Measurements from ENCODE around the gene MAF.

MAF gene

DNA sequence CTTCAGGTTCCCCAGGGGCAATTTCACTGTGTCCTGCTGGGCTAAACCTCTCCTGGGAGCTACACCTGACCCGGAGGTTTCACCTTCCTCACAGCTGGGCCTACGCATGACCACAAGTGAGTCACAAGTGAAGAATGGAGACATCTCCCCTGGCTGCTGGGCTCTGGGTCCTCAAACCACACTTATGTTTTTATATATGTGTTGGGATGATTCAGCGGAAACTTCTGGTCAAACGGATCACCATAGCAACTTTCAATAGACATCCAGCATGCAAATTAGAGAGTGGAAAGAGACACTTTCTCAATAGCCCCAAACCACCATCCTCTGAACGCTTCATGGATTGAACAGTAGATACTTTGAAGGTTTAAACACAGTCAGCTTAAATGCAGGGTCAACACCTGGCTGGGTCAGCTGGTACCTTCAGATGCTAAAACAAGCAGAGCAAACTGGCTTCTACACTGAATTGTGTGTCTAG lies 28.0 kb upstream of the MAF start:
- no peaks in the 10 kb centered on the region for H3K36me3 Mint-ChIP-seq (ENCODE audit: insufficient read depth)
- H3K27ac Mint-ChIP-seq = peak overlapping the region; percentile 28 to 88
- peak in 2 of 3 experiments; percentile 3 to 5 for DNase-seq
- peak overlapping the region; percentile 9 to 46 for H3K4me3 Mint-ChIP-seq
- H3K9me3 Mint-ChIP-seq = no peaks in the 10 kb centered on the region
- ATAC-seq (replicated peaks) = peak; percentile 88
- H3K4me1 Mint-ChIP-seq (ENCODE audit: low read depth in 2 of 2) = peaks cover 18 to 27% of the 10 kb centered on the region in 2 donors
- H3K27me3 Mint-ChIP-seq = peaks cover 8 to 17% of the 10 kb centered on the region in 2 donors

DNA sequence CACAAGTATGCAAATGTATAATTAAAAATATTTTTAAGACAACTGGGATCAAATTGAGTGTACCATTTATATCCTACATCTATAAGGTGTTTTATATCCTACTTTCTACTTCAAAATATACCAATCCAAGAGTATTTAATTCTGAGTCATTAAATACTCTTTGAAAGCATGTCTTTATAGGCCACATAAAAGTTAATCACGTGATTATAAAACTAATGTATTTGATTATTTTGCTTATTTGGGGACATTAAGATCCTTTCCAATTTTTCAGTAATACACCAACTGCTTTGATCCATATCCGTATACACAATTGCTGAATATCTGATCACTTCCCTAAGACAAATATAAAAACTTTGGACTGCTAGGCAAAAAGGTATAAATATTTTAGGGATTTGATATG lies 26.6 kb upstream of the MAF start:
- H3K4me3 Mint-ChIP-seq = no peak overlapping the region
- DNase-seq (no peak), ATAC-seq (replicated peaks) (no peak)
- no peaks in the 10 kb centered on the region for H3K9me3 Mint-ChIP-seq
- H3K36me3 Mint-ChIP-seq (ENCODE audit: insufficient read depth) = no peaks in the 10 kb centered on the region
- H3K27ac Mint-ChIP-seq = no peak overlapping the region
- peaks cover 8 to 16% of the 10 kb centered on the region in 2 donors for H3K27me3 Mint-ChIP-seq
- peaks cover 16 to 20% of the 10 kb centered on the region in 2 donors for H3K4me1 Mint-ChIP-seq (ENCODE audit: low read depth in 2 of 2)

DNA sequence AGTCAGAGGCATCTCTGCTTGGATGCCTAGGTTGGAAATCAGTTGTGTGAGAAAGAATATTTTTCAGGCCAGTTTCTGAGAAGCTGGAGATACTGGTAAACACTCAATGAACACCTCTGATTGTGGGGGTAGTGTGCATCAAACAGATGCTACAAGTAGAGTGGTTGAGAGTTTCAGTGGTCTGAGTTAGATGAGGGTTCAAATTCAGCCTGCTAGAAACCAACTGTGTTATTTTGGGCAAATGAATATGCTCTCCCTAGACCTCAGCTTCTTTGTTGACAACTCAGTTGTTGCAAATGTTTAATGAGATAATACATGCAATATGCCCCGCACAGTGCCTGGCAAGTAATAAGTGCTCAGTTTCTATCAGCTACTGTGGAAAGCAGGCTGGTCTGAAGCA lies 25.2 kb upstream of the MAF start:
- H3K4me3 Mint-ChIP-seq = no peak overlapping the region
- H3K27me3 Mint-ChIP-seq = peaks cover 8 to 16% of the 10 kb centered on the region in 2 donors
- H3K36me3 Mint-ChIP-seq (ENCODE audit: insufficient read depth) = no peaks in the 10 kb centered on the region
- no peak overlapping the region for H3K27ac Mint-ChIP-seq
- ATAC-seq (replicated peaks) (no peak), DNase-seq (no peak)
- peaks cover 14 to 17% of the 10 kb centered on the region in 2 donors for H3K4me1 Mint-ChIP-seq (ENCODE audit: low read depth in 2 of 2)
- no peaks in the 10 kb centered on the region for H3K9me3 Mint-ChIP-seq

DNA sequence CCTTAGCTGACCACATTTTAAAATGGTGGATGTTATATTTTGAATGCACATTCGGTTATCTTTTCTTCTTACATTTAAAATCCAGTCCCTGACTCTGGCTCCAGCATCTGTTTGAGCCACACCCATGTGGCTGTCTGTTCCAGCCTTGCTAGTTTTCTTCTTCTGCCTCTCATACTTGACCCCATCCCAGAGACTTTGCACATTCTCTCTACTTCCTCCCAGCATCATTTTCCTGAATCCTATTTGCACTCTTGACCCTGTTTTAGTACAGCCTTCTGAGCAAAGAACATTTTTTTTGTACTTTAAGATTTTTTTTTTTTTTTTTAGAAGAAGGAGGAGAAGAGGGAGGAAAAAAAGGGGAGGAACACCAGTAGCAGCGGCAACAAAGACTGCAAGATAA lies 23.3 kb upstream of the MAF start:
- Mint-ChIP-seq H3K27ac (peak overlapping the region in 1 of 2 donors; percentile 2), H3K4me1 (ENCODE audit: low read depth in 2 of 2) (peaks cover 10 to 16% of the 10 kb centered on the region in 2 donors), H3K27me3 (peaks cover 8 to 16% of the 10 kb centered on the region in 2 donors), H3K4me3 (no peak overlapping the region), H3K9me3 (no peaks in the 10 kb centered on the region), H3K36me3 (ENCODE audit: insufficient read depth) (no peaks in the 10 kb centered on the region)
- DNase-seq = no peak
- no peak for ATAC-seq (replicated peaks)

DNA sequence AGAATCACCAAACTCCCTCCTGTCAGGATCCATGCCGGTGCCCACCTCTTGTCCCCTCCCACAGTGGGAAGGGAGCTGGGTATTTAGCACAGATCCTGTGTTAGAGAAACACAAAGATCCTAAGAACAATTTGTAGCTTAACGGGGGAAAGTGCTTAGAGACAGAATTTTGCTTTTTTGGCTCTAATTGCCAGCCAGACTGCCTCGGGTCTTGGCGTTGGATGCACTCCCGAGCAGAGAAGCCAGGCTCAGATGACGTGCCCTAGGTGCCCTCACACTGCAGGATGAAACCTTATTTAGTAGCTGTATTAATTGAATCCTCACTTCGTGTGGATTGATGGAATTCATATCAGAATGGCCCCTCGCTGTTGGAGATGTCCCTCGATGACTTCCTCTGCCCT lies 22.5 kb upstream of the MAF start:
- Mint-ChIP-seq H3K27ac (peak overlapping the region in 1 of 2 donors; percentile 2), H3K4me1 (ENCODE audit: low read depth in 2 of 2) (peaks cover 10 to 16% of the 10 kb centered on the region in 2 donors), H3K4me3 (no peak overlapping the region), H3K9me3 (no peaks in the 10 kb centered on the region), H3K36me3 (ENCODE audit: insufficient read depth) (no peaks in the 10 kb centered on the region), H3K27me3 (peaks cover 8 to 16% of the 10 kb centered on the region in 2 donors)
- ATAC-seq (replicated peaks) (no peak), DNase-seq (no peak)

DNA sequence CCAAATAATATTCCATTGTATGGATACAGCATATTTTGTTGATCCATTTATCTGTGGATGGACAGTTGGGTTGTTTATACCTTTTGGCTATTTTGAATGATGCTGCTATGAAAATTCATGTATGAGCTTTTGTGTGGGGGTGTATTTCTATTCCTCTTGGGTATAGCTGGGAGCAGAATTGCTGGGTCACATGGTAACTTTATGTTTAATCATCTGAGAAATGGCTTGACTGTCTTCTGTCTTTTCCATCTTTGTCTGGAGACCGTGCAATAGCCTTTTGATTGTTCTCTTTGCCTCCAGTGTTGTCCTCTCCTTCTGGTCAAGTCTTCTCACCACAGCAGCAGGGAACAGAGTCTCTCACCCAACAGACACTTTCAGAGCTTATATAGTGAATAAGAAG lies 20.5 kb upstream of the MAF start:
- Mint-ChIP-seq H3K36me3 (ENCODE audit: insufficient read depth) (no peaks in the 10 kb centered on the region), H3K27ac (no peak overlapping the region), H3K4me1 (ENCODE audit: low read depth in 2 of 2) (peaks cover 15 to 27% of the 10 kb centered on the region in 2 donors), H3K27me3 (peaks cover 8 to 16% of the 10 kb centered on the region in 2 donors), H3K9me3 (no peaks in the 10 kb centered on the region), H3K4me3 (no peak overlapping the region)
- ATAC-seq (replicated peaks) = no peak
- DNase-seq = no peak

DNA sequence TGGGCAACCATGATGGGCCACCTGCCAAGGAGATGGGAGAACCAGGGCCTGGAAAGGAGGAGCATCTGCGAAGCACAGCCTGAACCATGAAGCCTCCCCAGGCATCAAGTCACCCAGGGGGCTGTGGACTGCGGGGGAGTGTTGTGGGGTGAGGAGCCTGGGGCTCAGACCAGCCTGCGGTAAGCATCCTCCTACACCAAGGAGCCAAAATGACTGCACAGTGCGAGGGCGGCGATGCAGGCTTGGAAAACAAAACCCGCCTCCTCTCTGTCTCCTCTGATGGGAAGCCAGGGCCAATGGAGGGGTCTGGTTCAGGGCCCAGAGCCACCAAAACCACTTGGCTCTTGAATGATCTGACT lies 18.1 kb upstream of the MAF start:
- ATAC-seq (replicated peaks) = peak; percentile 24

DNA sequence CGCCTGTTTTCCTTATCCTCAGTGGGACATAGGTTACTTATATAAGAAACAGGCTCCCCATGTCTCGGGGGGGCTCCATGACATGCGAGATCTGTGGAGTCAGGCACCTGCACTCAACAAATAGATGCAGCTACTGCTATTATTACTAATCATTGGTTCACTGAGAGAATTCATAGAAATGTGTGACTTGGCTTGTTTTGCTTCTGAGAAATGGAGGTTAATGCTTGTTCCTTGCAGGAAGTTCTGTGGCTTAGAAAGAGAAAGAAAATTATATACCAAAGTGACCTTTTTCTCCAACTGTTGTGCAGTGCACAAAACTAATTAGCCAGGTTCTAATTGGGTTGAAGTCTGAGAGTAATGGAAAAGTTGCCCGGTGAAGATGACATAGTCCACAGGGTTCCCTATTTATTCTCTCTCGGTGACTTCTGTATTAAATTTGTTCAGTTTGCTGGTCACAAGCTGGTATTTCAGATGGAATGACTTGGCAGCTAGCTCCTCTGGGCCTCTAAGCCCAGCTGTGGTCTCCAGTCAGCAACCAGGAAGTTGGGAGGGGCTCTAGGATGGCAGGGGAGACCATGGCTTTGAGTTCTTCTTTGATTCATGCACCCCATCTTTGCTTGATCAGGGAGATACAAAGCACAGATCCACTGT lies 17.6 kb upstream of the MAF start:
- no peak for DNase-seq
- ATAC-seq (replicated peaks) = peak; percentile 10
- H3K36me3 Mint-ChIP-seq (ENCODE audit: insufficient read depth) = no peaks in the 10 kb centered on the region
- H3K27ac Mint-ChIP-seq = peak overlapping the region; percentile 90 to 95
- peaks cover 15 to 27% of the 10 kb centered on the region in 2 donors for H3K4me1 Mint-ChIP-seq (ENCODE audit: low read depth in 2 of 2)
- no peaks in the 10 kb centered on the region for H3K9me3 Mint-ChIP-seq
- H3K27me3 Mint-ChIP-seq = peaks cover under 1 to 12% of the 10 kb centered on the region in 2 donors
- peak overlapping the region; percentile 67 to 71 for H3K4me3 Mint-ChIP-seq

More for the DNA sequence above, 18.1 kb upstream of the MAF start:
- DNase-seq = no peak
- peaks cover 0 to 16% of the 10 kb centered on the region in 2 donors for H3K27me3 Mint-ChIP-seq
- H3K4me1 Mint-ChIP-seq (ENCODE audit: low read depth in 2 of 2) = peaks cover 15 to 27% of the 10 kb centered on the region in 2 donors
- peak overlapping the region; percentile 90 to 95 for H3K27ac Mint-ChIP-seq
- no peaks in the 10 kb centered on the region for H3K36me3 Mint-ChIP-seq (ENCODE audit: insufficient read depth)
- H3K4me3 Mint-ChIP-seq = peak overlapping the region; percentile 67 to 71
- no peaks in the 10 kb centered on the region for H3K9me3 Mint-ChIP-seq

DNA sequence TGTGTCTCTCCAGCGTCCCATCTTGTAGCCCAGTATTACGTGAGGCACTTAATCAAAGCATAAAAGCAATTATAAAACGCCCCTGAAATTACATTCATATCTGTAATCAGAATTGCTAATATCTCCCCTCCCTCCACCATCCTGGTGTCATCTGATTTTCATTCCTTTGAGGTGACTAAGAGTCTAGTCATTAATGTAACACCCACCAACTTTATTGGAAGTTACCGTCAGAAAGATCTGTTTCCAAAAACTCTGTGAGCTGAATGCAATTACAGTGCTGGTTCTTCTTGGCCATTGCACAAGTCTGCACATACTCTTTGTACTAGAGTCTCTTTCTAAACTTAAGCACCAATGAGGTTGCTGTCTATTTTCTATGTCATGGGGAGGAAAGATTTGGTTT lies 12.5 kb upstream of the MAF start:
- no peaks in the 10 kb centered on the region for H3K36me3 Mint-ChIP-seq (ENCODE audit: insufficient read depth)
- H3K27ac Mint-ChIP-seq = no peak overlapping the region
- ATAC-seq (replicated peaks) (no peak), DNase-seq (no peak)
- H3K4me1 Mint-ChIP-seq (ENCODE audit: low read depth in 2 of 2) = peaks cover 6 to 12% of the 10 kb centered on the region in 2 donors
- H3K27me3 Mint-ChIP-seq = peaks cover 11 to 21% of the 10 kb centered on the region in 2 donors
- H3K9me3 Mint-ChIP-seq = no peaks in the 10 kb centered on the region
- no peak overlapping the region for H3K4me3 Mint-ChIP-seq

DNA sequence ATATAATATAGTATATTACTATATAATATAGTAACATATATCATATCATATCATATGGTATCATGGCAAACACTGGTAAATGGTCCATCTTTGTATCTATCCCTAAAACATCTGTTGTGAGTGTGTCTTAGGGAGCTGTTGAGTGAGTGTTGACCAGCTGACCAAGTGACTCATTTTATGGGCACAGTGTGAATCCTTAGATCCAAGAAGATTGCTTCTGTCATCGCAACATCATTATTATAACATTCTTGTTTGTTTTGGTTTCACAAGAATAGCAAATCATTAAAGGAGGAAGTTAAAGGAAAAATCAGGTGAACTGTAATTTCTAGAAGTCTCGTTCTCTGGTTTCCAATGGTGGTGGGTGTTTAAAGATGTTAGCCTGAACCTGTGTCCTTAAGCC lies 11.7 kb upstream of the MAF start:
- DNase-seq (no peak), ATAC-seq (replicated peaks) (no peak)
- Mint-ChIP-seq H3K4me3 (no peak overlapping the region), H3K27ac (no peak overlapping the region), H3K36me3 (ENCODE audit: insufficient read depth) (no peaks in the 10 kb centered on the region), H3K4me1 (ENCODE audit: low read depth in 2 of 2) (peaks cover 3 to 5% of the 10 kb centered on the region in 2 donors), H3K9me3 (no peaks in the 10 kb centered on the region), H3K27me3 (peaks cover 11 to 21% of the 10 kb centered on the region in 2 donors)

DNA sequence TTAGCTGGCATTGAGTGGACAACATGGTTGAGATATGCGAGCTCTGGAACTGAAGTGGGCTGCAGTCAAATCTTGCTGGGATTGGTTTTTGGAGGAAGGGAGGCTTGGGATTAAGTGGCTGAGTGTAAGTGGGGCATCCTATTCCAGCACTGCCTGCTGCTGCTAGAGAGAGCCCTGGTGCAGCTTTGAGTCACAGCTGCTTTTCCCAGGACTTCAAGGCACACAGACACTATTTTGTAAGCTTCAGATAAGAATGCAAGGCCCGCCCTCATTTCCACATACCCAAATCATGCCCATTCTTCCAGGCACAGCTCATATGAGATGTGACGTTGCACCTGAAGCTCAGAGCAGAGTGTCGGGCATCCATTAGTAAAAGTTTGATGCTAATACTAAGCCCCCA lies 10.2 kb upstream of the MAF start:
- H3K36me3 Mint-ChIP-seq (ENCODE audit: insufficient read depth) = no peaks in the 10 kb centered on the region
- no peaks in the 10 kb centered on the region for H3K4me1 Mint-ChIP-seq (ENCODE audit: low read depth in 2 of 2)
- peaks cover 11 to 21% of the 10 kb centered on the region in 2 donors for H3K27me3 Mint-ChIP-seq
- no peaks in the 10 kb centered on the region for H3K9me3 Mint-ChIP-seq
- DNase-seq = no peak
- no peak overlapping the region for H3K4me3 Mint-ChIP-seq
- no peak for ATAC-seq (replicated peaks)
- no peak overlapping the region for H3K27ac Mint-ChIP-seq

DNA sequence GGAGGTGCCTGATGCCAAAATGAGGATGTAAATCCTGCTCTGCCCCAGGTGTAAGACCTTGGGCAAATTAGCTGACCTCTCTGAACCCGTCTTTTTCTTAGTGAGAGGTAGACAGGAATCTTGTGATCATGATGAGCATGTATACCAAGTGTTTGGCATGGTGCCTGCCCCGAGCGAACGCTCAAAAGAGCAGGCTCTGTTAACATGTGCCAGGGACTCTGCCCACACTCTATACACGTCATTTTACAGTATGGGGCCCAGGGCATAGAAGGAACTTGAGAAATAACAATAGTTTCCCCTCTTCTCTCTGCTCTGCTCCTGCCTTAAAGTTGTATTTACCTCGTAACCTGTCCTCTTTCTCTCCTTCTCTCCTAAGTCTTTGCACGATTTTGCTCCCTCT lies 9.3 kb upstream of the MAF start:
- H3K4me1 Mint-ChIP-seq (ENCODE audit: low read depth in 2 of 2) = no peaks in the 10 kb centered on the region
- H3K27me3 Mint-ChIP-seq = peaks cover 11 to 19% of the 10 kb centered on the region in 2 donors
- H3K4me3 Mint-ChIP-seq = no peak overlapping the region
- no peak for DNase-seq
- no peak for ATAC-seq (replicated peaks)
- H3K9me3 Mint-ChIP-seq = no peaks in the 10 kb centered on the region
- no peaks in the 10 kb centered on the region for H3K36me3 Mint-ChIP-seq (ENCODE audit: insufficient read depth)
- H3K27ac Mint-ChIP-seq = no peak overlapping the region

DNA sequence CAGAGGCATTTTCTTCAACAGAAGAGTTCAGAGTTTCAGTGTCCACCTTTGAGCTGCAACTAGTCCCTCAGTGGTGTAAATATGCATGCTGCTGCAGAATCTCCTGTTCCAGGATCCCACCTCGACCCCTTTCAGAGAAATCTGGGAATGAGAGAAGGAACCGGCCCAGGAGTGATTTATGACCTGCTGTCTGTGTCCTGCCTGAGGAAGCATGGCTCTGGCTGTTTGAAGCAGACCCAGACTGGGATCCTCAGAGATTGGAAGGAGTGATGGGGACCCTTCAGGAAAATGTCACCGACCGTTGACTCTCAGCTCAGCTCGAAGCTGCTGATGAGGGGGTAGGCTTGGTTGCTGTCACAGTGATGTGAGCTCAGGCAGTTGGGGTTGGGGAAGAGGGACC lies 8.4 kb upstream of the MAF start:
- Mint-ChIP-seq H3K4me1 (ENCODE audit: low read depth in 2 of 2) (peaks cover 0 to 4% of the 10 kb centered on the region in 2 donors), H3K27ac (no peak overlapping the region), H3K4me3 (no peak overlapping the region), H3K9me3 (no peaks in the 10 kb centered on the region), H3K36me3 (ENCODE audit: insufficient read depth) (no peaks in the 10 kb centered on the region), H3K27me3 (peaks cover 11 to 12% of the 10 kb centered on the region in 2 donors)
- no peak for ATAC-seq (replicated peaks)
- DNase-seq = no peak

DNA sequence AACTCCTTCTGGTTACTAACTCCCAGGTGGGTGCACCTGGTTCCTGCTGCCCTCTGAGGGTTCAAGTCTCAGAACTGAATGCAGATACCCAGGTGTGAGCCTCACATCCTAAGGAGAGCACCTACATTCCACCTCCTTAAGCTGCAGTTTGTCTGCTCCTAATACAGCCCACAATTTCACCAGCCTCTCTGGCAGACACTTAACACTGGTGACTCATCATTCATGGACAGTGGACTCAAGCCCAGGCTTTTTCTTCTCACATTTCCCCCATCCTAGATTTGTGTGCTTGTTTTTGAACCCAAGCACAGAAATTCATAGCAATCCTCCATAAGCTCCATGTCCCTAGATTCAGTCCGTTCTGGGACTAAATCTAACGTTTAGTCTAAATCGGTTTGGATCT lies 7.0 kb upstream of the MAF start:
- DNase-seq = no peak
- Mint-ChIP-seq H3K9me3 (no peaks in the 10 kb centered on the region), H3K27ac (no peak overlapping the region), H3K4me1 (ENCODE audit: low read depth in 2 of 2) (peaks cover 3 to 11% of the 10 kb centered on the region in 2 donors), H3K4me3 (no peak overlapping the region), H3K27me3 (peaks cover 6 to 12% of the 10 kb centered on the region in 2 donors), H3K36me3 (ENCODE audit: insufficient read depth) (no peaks in the 10 kb centered on the region)
- ATAC-seq (replicated peaks) = no peak
